Measurements from ENCODE around the gene NCSTN.

Gene NCSTN

GRCh38 chr1:160397651-160398050 is 54.5 kb downstream of the NCSTN start:
- Histone ChIP-seq H3K27ac (ENCODE audit: low read depth, low read length, severe bottlenecking) (no peak overlapping the region), H3K9me3 (ENCODE audit: control insufficient read depth, low read length) (no peaks in the 10 kb centered on the region), H3K4me3 (ENCODE audit: extremely low read depth, insufficient read depth, low read length, poor library complexity, severe bottlenecking) (no peak overlapping the region), H3K36me3 (ENCODE audit: control insufficient read depth, insufficient read depth, low read length) (no peaks in the 10 kb centered on the region), H3K4me1 (ENCODE audit: control insufficient read depth, insufficient read depth, low read length, poor library complexity, severe bottlenecking) (peaks cover 17% of the 10 kb centered on the region)
- 83 to 100% methylated on average over 1 of the region's 1 CpG for WGBS, 2 experiments (ENCODE audit: insufficient coverage in 2 of 2)

GRCh38 chr1:160398823-160399222 is 55.6 kb downstream of the NCSTN start:
- H3K9me3 ChIP-seq (ENCODE audit: control insufficient read depth, low read length), result no peaks in the 10 kb centered on the region
- H3K4me1 ChIP-seq (ENCODE audit: control insufficient read depth, insufficient read depth, low read length, poor library complexity, severe bottlenecking), result peaks cover 25% of the 10 kb centered on the region
- H3K27ac ChIP-seq (ENCODE audit: low read depth, low read length, severe bottlenecking), result no peak overlapping the region
- no peak overlapping the region for H3K4me3 ChIP-seq (ENCODE audit: extremely low read depth, insufficient read depth, low read length, poor library complexity, severe bottlenecking)
- 92 to 100% methylated on average over 2 of the region's 4 CpGs for WGBS, 2 experiments (ENCODE audit: insufficient coverage in 2 of 2)
- H3K36me3 ChIP-seq (ENCODE audit: control insufficient read depth, insufficient read depth, low read length), result no peaks in the 10 kb centered on the region

- peak overlapping the region; percentile 92 for H3K27ac ChIP-seq (ENCODE audit: low read depth, low read length, severe bottlenecking)
- H3K4me3 ChIP-seq (ENCODE audit: extremely low read depth, insufficient read depth, low read length, poor library complexity, severe bottlenecking), result peak overlapping the region; percentile 41
- peaks cover 25% of the 10 kb centered on the region for H3K4me1 ChIP-seq (ENCODE audit: control insufficient read depth, insufficient read depth, low read length, poor library complexity, severe bottlenecking)
- 17 to 18% methylated on average over 7 to 12 of the region's 17 CpGs for WGBS, 2 experiments (ENCODE audit: insufficient coverage in 2 of 2)
- no peaks in the 10 kb centered on the region for H3K9me3 ChIP-seq (ENCODE audit: control insufficient read depth, low read length)
- H3K36me3 ChIP-seq (ENCODE audit: control insufficient read depth, insufficient read depth, low read length), result no peaks in the 10 kb centered on the region
Observed at GRCh38 chr1:160399544-160400222, 56.5 kb downstream of the NCSTN start.

GRCh38 chr1:160400223-160400645 is 57.1 kb downstream of the NCSTN start, which contains the start of gene VANGL2:
VANGL2 (plus strand) TSS chr1:160400564; CDS start chr1:160415838, 15,274 bp downstream.
- peak within 1 kb of the TSS; percentile 88 for H3K4me3 ChIP-seq (ENCODE audit: extremely low read depth, insufficient read depth, low read length, poor library complexity, severe bottlenecking)
- H3K9me3 ChIP-seq (ENCODE audit: control insufficient read depth, low read length), result no peaks in the 10 kb centered on the region
- H3K27ac ChIP-seq (ENCODE audit: low read depth, low read length, severe bottlenecking), result peak within 1 kb of the TSS; percentile 92
- peaks cover 26% of the 10 kb centered on the region for H3K4me1 ChIP-seq (ENCODE audit: control insufficient read depth, insufficient read depth, low read length, poor library complexity, severe bottlenecking)
- H3K36me3 ChIP-seq (ENCODE audit: control insufficient read depth, insufficient read depth, low read length), result peaks cover 4% of the 10 kb centered on the region
- WGBS, 2 experiments (ENCODE audit: insufficient coverage in 2 of 2), result 0% methylated on average over 10 to 11 of the region's 34 CpGs

- Histone ChIP-seq H3K36me3 (ENCODE audit: control insufficient read depth, insufficient read depth, low read length) (peaks cover 4% of the 10 kb centered on the region), H3K27ac (ENCODE audit: low read depth, low read length, severe bottlenecking) (peak overlapping the region; percentile 71), H3K4me1 (ENCODE audit: control insufficient read depth, insufficient read depth, low read length, poor library complexity, severe bottlenecking) (peaks cover 28% of the 10 kb centered on the region), H3K4me3 (ENCODE audit: extremely low read depth, insufficient read depth, low read length, poor library complexity, severe bottlenecking) (peak overlapping the region; percentile 88), H3K9me3 (ENCODE audit: control insufficient read depth, low read length) (no peaks in the 10 kb centered on the region)
- 0 to 1% methylated on average over 23 to 26 of the region's 55 CpGs for WGBS, 2 experiments (ENCODE audit: insufficient coverage in 2 of 2)
Observed at GRCh38 chr1:160400646-160401486, 57.7 kb downstream of the NCSTN start.

- Histone ChIP-seq H3K36me3 (ENCODE audit: control insufficient read depth, insufficient read depth, low read length) (peaks cover 4% of the 10 kb centered on the region), H3K4me1 (ENCODE audit: control insufficient read depth, insufficient read depth, low read length, poor library complexity, severe bottlenecking) (peaks cover 28% of the 10 kb centered on the region), H3K4me3 (ENCODE audit: extremely low read depth, insufficient read depth, low read length, poor library complexity, severe bottlenecking) (peak overlapping the region; percentile 88), H3K9me3 (ENCODE audit: control insufficient read depth, low read length) (no peaks in the 10 kb centered on the region), H3K27ac (ENCODE audit: low read depth, low read length, severe bottlenecking) (no peak overlapping the region)
- WGBS, 2 experiments (ENCODE audit: insufficient coverage in 2 of 2), result 15 to 29% methylated on average over 5 to 6 of the region's 7 CpGs
Observed at GRCh38 chr1:160401487-160401805, 58.3 kb downstream of the NCSTN start.

- peak overlapping the region; percentile 29 for H3K27ac ChIP-seq (ENCODE audit: low read depth, low read length, severe bottlenecking)
- no peaks in the 10 kb centered on the region for H3K9me3 ChIP-seq (ENCODE audit: control insufficient read depth, low read length)
- WGBS, 2 experiments (ENCODE audit: insufficient coverage in 2 of 2), result 56 to 63% methylated on average over 6 to 8 of the region's 9 CpGs
- H3K36me3 ChIP-seq (ENCODE audit: control insufficient read depth, insufficient read depth, low read length), result peaks cover 4% of the 10 kb centered on the region
- H3K4me3 ChIP-seq (ENCODE audit: extremely low read depth, insufficient read depth, low read length, poor library complexity, severe bottlenecking), result peak overlapping the region; percentile 88
- peaks cover 28% of the 10 kb centered on the region for H3K4me1 ChIP-seq (ENCODE audit: control insufficient read depth, insufficient read depth, low read length, poor library complexity, severe bottlenecking)
Observed at GRCh38 chr1:160402001-160402795, 59.0 kb downstream of the NCSTN start.

GRCh38 chr1:160403244-160403643 is 60.1 kb downstream of the NCSTN start:
- peaks cover 4% of the 10 kb centered on the region for H3K36me3 ChIP-seq (ENCODE audit: control insufficient read depth, insufficient read depth, low read length)
- no peaks in the 10 kb centered on the region for H3K9me3 ChIP-seq (ENCODE audit: control insufficient read depth, low read length)
- no peak overlapping the region for H3K4me3 ChIP-seq (ENCODE audit: extremely low read depth, insufficient read depth, low read length, poor library complexity, severe bottlenecking)
- peaks cover 39% of the 10 kb centered on the region for H3K4me1 ChIP-seq (ENCODE audit: control insufficient read depth, insufficient read depth, low read length, poor library complexity, severe bottlenecking)
- 48 to 65% methylated on average over 3 of the region's 3 CpGs for WGBS, 2 experiments (ENCODE audit: insufficient coverage in 2 of 2)
- peak overlapping the region; percentile 29 for H3K27ac ChIP-seq (ENCODE audit: low read depth, low read length, severe bottlenecking)

- Histone ChIP-seq H3K4me1 (ENCODE audit: control insufficient read depth, insufficient read depth, low read length, poor library complexity, severe bottlenecking) (peaks cover 44% of the 10 kb centered on the region), H3K9me3 (ENCODE audit: control insufficient read depth, low read length) (no peaks in the 10 kb centered on the region), H3K4me3 (ENCODE audit: extremely low read depth, insufficient read depth, low read length, poor library complexity, severe bottlenecking) (no peak overlapping the region), H3K36me3 (ENCODE audit: control insufficient read depth, insufficient read depth, low read length) (peaks cover 7% of the 10 kb centered on the region), H3K27ac (ENCODE audit: low read depth, low read length, severe bottlenecking) (no peak overlapping the region)
- 82 to 94% methylated on average over 2 of the region's 3 CpGs for WGBS, 2 experiments (ENCODE audit: insufficient coverage in 2 of 2)
Observed at GRCh38 chr1:160404094-160404493, 60.9 kb downstream of the NCSTN start.

- Histone ChIP-seq H3K36me3 (ENCODE audit: control insufficient read depth, insufficient read depth, low read length) (peaks cover 7% of the 10 kb centered on the region), H3K4me1 (ENCODE audit: control insufficient read depth, insufficient read depth, low read length, poor library complexity, severe bottlenecking) (peaks cover 40% of the 10 kb centered on the region), H3K9me3 (ENCODE audit: control insufficient read depth, low read length) (no peaks in the 10 kb centered on the region), H3K4me3 (ENCODE audit: extremely low read depth, insufficient read depth, low read length, poor library complexity, severe bottlenecking) (no peak overlapping the region), H3K27ac (ENCODE audit: low read depth, low read length, severe bottlenecking) (no peak overlapping the region)
- 88% methylated on average over 1 of the region's 2 CpGs; no CpG with 5 or more reads in 1 of the 2 experiments for WGBS, 2 experiments (ENCODE audit: insufficient coverage in 2 of 2)
Observed at GRCh38 chr1:160405331-160405877, 62.2 kb downstream of the NCSTN start.

Measured in mesodermal cell (in vitro differentiated cells).